Superior temporal gyrus (tissue), 1 donor: ENCODE measurements around the gene RPL22.

Experiments used
- DNase-seq: peaks from one replicate; pipeline ENCODE4 v3.0.0-alpha.2; 2016; ENCODE audit errors: extremely low spot score

The RPL22 gene

GRCh38 chr1:6199298-6200187 lies at the start of gene RPL22:
TSS of gene RPL22 (minus strand) at chr1:6199595. CDS start at chr1:6199573, 22 bp downstream.
- DNase-seq = peak; percentile 99

GRCh38 chr1:6248161-6248776 lies 48.9 kb upstream of the RPL22 start:
- no peak for DNase-seq

GRCh38 chr1:6247651-6248050 lies 48.3 kb upstream of the RPL22 start:
- no peak for DNase-seq

- DNase-seq = peak; percentile 82
Measured at GRCh38 chr1:6246497-6247467, 47.4 kb upstream of the RPL22 start.

- DNase-seq = no peak
Measured at GRCh38 chr1:6245869-6246496, 46.6 kb upstream of the RPL22 start.

GRCh38 chr1:6245086-6245868 lies 45.9 kb upstream of the RPL22 start:
- peak; percentile 59 for DNase-seq

GRCh38 chr1:6244401-6245049 lies 45.1 kb upstream of the RPL22 start:
- no peak for DNase-seq

GRCh38 chr1:6243993-6244392 lies 44.6 kb upstream of the RPL22 start, which contains the start of gene HES3:
TSS of gene HES3 (plus strand) at chr1:6244179. CDS start at chr1:6244366, 187 bp downstream.
- no peak for DNase-seq

GRCh38 chr1:6243053-6243834 lies 43.8 kb upstream of the RPL22 start:
- no peak for DNase-seq

GRCh38 chr1:6241887-6242740 lies 42.7 kb upstream of the RPL22 start:
- DNase-seq = no peak

GRCh38 chr1:6241107-6241886 lies 41.9 kb upstream of the RPL22 start:
- no peak for DNase-seq

- no peak for DNase-seq
Measured at GRCh38 chr1:6239950-6240768, 40.8 kb upstream of the RPL22 start.

GRCh38 chr1:6239213-6239752 lies 39.9 kb upstream of the RPL22 start:
- no peak for DNase-seq

GRCh38 chr1:6237093-6237492 lies 37.7 kb upstream of the RPL22 start:
- no peak for DNase-seq

GRCh38 chr1:6235296-6235677 lies 35.9 kb upstream of the RPL22 start:
- no peak for DNase-seq
